ENCODE results near the gene PPWD1. TPM values are rescaled to one million over a fixed set of nuclear protein-coding genes. Genes with fewer than 3 reads are reported as not detected.

Gene PPWD1
- total RNA-seq, result 10 to 100 TPM; 54.0 to 57.5 TPM

DNA sequence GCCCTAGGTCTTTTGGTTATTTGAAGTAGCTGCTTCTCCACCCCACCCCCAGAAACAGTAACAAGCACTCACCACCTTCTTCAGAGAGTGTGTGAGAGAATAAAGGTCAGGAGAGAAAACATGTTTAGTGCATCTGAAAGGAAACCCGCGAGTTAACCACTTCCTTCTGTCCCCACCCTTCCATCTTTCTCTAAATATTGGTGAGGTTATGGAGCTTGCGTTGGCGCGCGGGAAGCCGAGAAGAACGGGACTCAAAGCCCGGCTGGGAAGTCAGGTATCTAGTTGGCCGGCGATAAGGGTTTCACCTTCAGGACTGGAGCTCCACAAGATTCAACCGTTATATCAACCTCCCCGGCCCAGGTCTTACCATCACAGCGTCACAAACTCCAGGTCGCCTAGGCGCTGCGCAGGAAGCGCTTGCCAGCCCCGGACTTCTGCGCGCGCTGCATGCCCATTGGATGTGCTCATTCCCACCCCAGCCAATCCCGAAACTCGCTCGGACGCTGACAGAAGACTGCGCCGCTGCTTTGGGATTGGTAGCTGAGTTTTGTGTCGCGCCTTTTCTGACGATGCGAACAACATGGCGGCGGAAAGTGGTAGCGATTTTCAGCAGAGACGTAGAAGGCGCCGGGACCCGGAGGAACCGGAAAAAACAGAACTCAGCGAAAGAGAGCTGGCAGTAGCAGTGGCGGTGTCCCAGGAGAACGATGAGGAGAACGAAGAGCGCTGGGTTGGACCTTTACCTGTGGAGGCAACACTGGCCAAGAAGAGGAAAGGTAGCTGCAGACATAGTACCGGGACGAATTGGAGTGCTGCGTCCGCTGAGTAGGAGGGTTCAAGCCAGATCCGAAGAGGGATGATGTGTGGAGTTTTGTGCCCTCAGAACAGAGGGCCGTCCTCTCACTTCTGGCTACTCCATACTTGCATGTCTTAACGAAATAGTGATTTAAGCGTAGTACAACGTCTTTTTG, at the start of gene PPWD1, which contains the start of gene CENPK:
TSS of gene PPWD1 (plus strand) at position 566 of the 971 bp plus-strand sequence. CDS start at position 581, 15 bp downstream.
TSS of gene CENPK (minus strand) at position 438 of the 971 bp plus-strand sequence. CDS start 8,261 bp downstream, outside the sequence.
- Mint-ChIP-seq H3K4me3 (peak within 1 kb of the TSS; percentile 94), H3K27me3 (no peaks in the 10 kb centered on the region), H3K36me3 (ENCODE audit: low read depth) (peaks cover 85% of the 10 kb centered on the region), H3K4me1 (peaks cover 16% of the 10 kb centered on the region), H3K27ac (peak within 1 kb of the TSS; percentile 97), H3K9me3 (no peaks in the 10 kb centered on the region)
- peak; percentile 100 for ATAC-seq (replicated peaks)

DNA sequence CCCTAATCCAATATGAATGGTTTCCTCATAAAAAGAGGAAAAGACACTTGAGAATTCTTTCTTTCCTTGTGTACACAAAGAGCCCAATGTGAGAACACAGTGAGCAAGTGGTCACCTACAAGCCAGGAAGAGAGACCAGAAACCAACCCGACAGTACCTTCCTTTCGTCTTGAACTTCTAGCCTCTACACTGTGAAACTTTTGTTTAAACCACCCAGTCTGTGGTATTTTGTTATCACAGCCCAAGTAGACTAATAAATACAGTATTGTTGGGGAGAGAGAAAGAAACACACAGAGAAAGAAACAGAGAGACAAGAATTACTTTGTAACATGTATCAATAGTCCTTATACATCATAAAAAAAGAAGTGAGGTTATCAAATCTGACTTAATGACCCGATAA, 37.4 kb upstream of the PPWD1 start:
- H3K36me3 Mint-ChIP-seq (ENCODE audit: low read depth), result peaks cover 52% of the 10 kb centered on the region
- no peak overlapping the region for H3K4me3 Mint-ChIP-seq
- no peaks in the 10 kb centered on the region for H3K4me1 Mint-ChIP-seq
- no peak overlapping the region for H3K27ac Mint-ChIP-seq
- ATAC-seq (replicated peaks), result no peak
- H3K9me3 Mint-ChIP-seq, result no peaks in the 10 kb centered on the region
- no peaks in the 10 kb centered on the region for H3K27me3 Mint-ChIP-seq

DNA sequence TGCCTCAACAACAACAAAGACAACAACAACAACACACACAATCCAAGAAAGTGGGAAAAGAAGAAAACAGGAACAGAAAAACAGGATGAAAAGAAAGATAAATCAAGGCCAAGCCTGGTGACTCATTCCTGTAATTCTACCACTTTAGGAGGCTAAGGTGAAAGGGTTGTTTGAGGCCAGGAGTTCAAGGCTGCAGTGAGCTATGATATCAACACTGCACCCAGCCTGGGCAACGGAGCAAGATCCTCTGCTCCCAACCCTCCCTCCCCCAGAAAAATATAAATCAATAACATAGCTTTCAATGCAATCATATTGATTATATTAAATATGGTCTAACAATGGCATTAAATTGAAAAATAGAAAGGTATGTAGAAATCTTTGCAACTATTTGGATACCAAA, 32.2 kb upstream of the PPWD1 start:
- no peaks in the 10 kb centered on the region for H3K27me3 Mint-ChIP-seq
- H3K4me1 Mint-ChIP-seq, result no peaks in the 10 kb centered on the region
- H3K9me3 Mint-ChIP-seq, result no peaks in the 10 kb centered on the region
- no peak overlapping the region for H3K27ac Mint-ChIP-seq
- ATAC-seq (replicated peaks), result no peak
- peaks cover 22% of the 10 kb centered on the region for H3K36me3 Mint-ChIP-seq (ENCODE audit: low read depth)
- no peak overlapping the region for H3K4me3 Mint-ChIP-seq

DNA sequence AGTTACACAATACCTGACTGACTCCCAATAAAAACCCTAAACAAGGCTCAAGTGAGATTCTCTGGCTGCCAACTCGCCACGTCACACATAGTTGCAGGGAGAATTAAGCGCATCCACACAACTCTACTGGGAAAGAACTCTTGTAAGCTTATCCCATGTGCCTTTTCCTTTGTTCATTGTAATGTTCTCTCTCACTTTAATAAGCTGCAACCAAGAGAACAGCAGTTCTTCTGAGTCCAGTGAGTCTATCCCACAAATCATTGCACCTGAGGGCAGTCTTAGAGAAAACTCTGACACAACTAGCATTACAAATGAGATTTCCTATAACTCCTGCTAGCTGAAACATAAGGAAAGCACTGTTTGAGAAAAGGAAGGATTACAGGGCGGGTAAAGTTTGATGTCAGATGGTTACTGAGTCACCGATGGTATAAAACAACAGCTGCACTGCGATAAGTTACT, 27.5 kb upstream of the PPWD1 start:
- no peak overlapping the region for H3K27ac Mint-ChIP-seq
- no peak overlapping the region for H3K4me3 Mint-ChIP-seq
- no peaks in the 10 kb centered on the region for H3K27me3 Mint-ChIP-seq
- H3K36me3 Mint-ChIP-seq (ENCODE audit: low read depth), result peaks cover 25% of the 10 kb centered on the region
- ATAC-seq (replicated peaks), result no peak
- no peaks in the 10 kb centered on the region for H3K9me3 Mint-ChIP-seq
- H3K4me1 Mint-ChIP-seq, result no peaks in the 10 kb centered on the region

DNA sequence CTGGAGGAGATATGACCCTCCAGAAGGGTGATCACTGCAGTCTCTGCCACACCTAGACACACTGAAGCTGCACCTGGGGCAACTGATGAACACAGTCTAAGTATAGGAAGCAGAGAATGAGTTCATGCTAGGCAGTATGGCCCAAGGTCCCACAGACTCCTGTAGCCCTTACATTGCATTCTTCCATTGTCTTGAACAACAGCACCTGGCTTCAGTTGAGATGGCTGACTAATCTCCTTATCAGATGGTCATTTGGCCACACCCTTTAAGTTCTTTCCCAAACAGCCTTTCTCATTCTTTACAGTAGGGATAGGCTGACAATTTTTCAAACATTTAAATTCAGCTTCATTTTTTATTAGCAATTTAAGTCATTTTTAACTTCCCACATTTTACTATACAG, 23.3 kb upstream of the PPWD1 start:
- no peaks in the 10 kb centered on the region for H3K9me3 Mint-ChIP-seq
- ATAC-seq (replicated peaks), result no peak
- peaks cover 62% of the 10 kb centered on the region for H3K36me3 Mint-ChIP-seq (ENCODE audit: low read depth)
- H3K27ac Mint-ChIP-seq, result no peak overlapping the region
- H3K4me3 Mint-ChIP-seq, result no peak overlapping the region
- H3K27me3 Mint-ChIP-seq, result no peaks in the 10 kb centered on the region
- H3K4me1 Mint-ChIP-seq, result no peaks in the 10 kb centered on the region

DNA sequence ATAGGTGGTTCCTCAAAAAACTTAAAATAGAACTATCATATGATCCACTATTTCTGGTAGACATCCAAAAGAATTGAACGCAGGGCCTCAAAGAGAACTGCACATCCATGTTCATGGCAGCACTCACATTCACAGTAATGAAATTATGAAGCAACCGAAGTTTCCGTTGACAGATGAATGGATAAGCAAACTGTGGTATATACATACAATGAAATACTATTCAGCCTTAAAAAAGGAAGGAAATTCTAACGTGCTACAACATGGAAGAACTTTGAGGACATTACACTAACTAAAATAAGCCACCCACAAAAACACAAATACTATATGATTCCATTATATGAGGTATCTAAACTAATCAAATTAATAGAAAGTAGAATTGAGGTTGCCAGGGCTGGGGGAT, 18.6 kb upstream of the PPWD1 start:
- Mint-ChIP-seq H3K9me3 (no peaks in the 10 kb centered on the region), H3K4me3 (no peak overlapping the region), H3K4me1 (peaks cover 9% of the 10 kb centered on the region), H3K27me3 (no peaks in the 10 kb centered on the region), H3K36me3 (ENCODE audit: low read depth) (peaks cover 81% of the 10 kb centered on the region), H3K27ac (no peak overlapping the region)
- ATAC-seq (replicated peaks), result no peak

DNA sequence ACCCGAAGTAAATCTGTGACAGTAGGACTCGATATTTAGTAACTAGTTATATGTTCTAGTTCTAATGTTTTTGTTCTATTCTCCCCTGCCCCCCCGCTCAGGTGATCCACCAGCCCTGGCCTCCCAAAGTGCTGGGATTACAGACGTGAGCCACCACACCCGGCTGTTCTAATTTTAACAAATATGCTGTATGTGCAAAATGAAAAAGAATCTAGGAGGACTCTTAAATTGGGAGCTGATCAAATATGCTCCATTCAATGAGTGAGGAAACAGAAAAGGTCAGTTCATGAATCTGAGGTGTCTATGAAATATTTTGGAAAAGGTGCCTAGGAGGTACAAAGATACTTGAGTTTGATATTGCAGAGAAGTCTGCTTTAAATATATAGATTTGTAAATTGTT, 17.0 kb upstream of the PPWD1 start:
- no peaks in the 10 kb centered on the region for H3K27me3 Mint-ChIP-seq
- H3K4me3 Mint-ChIP-seq, result no peak overlapping the region
- ATAC-seq (replicated peaks), result no peak
- H3K4me1 Mint-ChIP-seq, result peaks cover 9% of the 10 kb centered on the region
- H3K27ac Mint-ChIP-seq, result no peak overlapping the region
- peaks cover 88% of the 10 kb centered on the region for H3K36me3 Mint-ChIP-seq (ENCODE audit: low read depth)
- no peaks in the 10 kb centered on the region for H3K9me3 Mint-ChIP-seq

DNA sequence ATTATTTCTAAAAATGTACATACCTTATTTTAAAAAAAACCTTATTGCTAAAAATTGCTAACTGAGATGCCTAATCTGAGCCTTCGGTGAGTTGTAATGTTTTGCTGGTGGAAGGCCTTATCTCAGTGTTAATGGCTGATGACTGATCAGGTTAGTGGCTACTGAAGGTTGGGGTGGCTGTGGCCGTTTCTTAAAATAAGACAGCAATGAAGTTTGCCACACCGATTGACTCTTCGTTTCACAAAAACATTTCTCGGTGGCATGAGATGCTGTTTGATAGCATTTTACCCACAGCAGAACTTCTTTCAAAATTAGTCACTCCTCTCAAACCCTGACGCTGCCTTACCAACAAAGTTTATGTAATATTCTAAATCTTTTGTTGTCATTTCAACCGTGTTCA, 14.8 kb upstream of the PPWD1 start:
- Mint-ChIP-seq H3K36me3 (ENCODE audit: low read depth) (peaks cover 88% of the 10 kb centered on the region), H3K9me3 (no peaks in the 10 kb centered on the region), H3K27me3 (no peaks in the 10 kb centered on the region), H3K4me1 (peaks cover 9% of the 10 kb centered on the region), H3K4me3 (no peak overlapping the region), H3K27ac (no peak overlapping the region)
- peak; percentile 71 for ATAC-seq (replicated peaks)

DNA sequence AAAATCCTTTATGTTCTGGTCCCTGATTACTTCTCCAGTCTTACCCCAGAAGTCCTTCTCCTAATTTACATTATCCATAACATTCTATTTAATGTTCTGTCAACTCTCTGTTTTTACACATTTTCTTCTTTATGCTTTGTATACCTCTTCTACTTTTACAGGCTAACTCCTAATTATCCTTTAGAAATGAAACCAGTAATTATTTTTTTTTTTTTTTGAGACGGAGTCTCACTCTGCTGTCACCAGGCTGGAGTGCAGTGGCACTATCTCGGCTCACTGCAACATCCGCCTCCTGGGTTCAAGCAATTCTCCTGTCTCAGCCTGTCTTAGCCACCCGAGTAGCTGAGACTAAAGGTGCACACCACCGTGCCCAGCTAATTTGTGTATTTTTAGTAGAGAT, 9.2 kb upstream of the PPWD1 start:
- H3K36me3 Mint-ChIP-seq (ENCODE audit: low read depth), result peaks cover 86% of the 10 kb centered on the region
- H3K4me1 Mint-ChIP-seq, result peaks cover 7% of the 10 kb centered on the region
- H3K27me3 Mint-ChIP-seq, result no peaks in the 10 kb centered on the region
- no peak overlapping the region for H3K4me3 Mint-ChIP-seq
- ATAC-seq (replicated peaks), result no peak
- no peak overlapping the region for H3K27ac Mint-ChIP-seq
- H3K9me3 Mint-ChIP-seq, result no peaks in the 10 kb centered on the region

DNA sequence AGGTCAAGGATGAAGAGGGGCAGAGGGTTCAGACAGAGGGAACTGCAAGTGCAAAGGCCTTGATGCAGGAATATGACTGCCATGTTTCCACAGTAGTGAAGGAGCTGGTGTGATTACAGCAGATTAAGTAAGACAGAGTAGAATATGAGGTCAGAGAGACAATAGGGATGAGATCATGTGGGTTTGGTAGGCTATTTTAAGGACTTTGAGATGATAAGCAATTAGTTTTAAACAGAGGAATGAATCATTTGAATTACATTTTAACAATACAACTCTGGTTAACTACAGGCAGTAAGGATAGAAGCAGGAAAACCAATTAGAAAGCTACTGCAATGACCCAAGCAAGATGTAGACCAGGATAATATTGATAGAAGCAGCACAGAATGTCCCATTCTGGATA, 7.8 kb upstream of the PPWD1 start:
- Mint-ChIP-seq H3K27me3 (no peaks in the 10 kb centered on the region), H3K36me3 (ENCODE audit: low read depth) (peaks cover 86% of the 10 kb centered on the region), H3K27ac (no peak overlapping the region), H3K4me3 (no peak overlapping the region), H3K9me3 (no peaks in the 10 kb centered on the region), H3K4me1 (peaks cover 7% of the 10 kb centered on the region)
- ATAC-seq (replicated peaks), result no peak

DNA sequence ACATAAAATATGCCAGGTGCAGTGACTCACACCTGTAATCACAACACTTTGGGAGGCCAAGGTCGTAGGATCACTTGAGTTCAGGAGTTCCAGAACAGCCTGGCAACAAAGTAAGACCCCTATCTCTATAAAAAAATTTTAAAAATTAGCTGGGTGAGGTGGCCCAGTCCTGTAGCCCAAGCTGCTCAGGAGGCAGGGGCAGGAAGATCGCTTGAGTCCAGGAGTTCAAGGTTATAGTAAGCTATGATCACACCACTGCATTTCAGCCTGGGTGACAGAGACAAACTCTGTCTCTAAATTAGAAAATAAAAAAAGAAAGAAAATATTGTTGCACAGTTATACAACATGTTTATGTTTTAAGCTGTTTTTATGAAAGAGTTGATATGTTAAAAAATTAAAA, 6.9 kb upstream of the PPWD1 start:
- Mint-ChIP-seq H3K27me3 (no peaks in the 10 kb centered on the region), H3K4me3 (no peak overlapping the region), H3K36me3 (ENCODE audit: low read depth) (peaks cover 81% of the 10 kb centered on the region), H3K27ac (no peak overlapping the region), H3K4me1 (peaks cover 7% of the 10 kb centered on the region), H3K9me3 (no peaks in the 10 kb centered on the region)
- no peak for ATAC-seq (replicated peaks)

DNA sequence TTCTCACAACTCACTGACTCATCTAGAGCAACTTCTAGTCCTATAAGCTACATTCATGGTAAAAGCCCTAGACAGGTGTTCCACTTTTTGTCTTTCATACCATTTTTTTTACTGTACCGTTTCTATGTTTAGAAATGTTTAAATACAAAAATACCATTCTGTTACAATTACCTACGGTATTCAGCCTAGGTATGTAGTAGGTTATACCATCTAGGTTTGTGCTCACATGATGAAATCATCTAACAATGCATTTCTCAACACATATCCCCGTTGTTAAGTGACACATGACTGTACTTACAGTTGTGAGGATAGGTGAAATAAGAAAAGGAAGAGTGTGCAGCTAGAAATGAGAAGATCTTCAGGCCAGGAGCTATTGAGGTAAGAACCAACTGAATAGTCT, 6.4 kb upstream of the PPWD1 start:
- Mint-ChIP-seq H3K27ac (no peak overlapping the region), H3K27me3 (no peaks in the 10 kb centered on the region), H3K4me3 (no peak overlapping the region), H3K36me3 (ENCODE audit: low read depth) (peaks cover 78% of the 10 kb centered on the region), H3K4me1 (peaks cover 7% of the 10 kb centered on the region), H3K9me3 (no peaks in the 10 kb centered on the region)
- ATAC-seq (replicated peaks), result no peak

DNA sequence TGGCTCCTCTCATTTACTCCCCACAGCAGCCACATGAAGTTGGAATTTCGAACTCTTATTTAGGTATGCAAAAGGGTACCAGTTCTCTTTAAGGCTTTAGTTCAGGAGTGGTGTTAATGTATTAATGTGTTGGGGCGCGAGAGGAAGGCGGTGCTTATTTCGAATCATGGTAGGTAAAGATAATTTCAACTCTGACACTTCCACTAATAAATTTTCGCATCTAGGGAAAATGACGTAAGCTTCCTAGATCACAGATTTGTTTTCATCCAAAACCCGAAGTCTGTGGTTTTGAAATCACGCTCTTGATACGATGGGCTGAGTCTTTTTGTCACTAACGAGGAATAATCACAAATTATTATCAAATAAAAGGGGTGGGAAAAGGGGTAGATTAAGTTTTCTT, 681 bp downstream of the PPWD1 start:
- no peak for ATAC-seq (replicated peaks)
- Mint-ChIP-seq H3K4me1 (peaks cover 20% of the 10 kb centered on the region), H3K4me3 (peak overlapping the region; percentile 94), H3K27ac (peak overlapping the region; percentile 97), H3K9me3 (no peaks in the 10 kb centered on the region), H3K27me3 (no peaks in the 10 kb centered on the region), H3K36me3 (ENCODE audit: low read depth) (peaks cover 85% of the 10 kb centered on the region)

DNA sequence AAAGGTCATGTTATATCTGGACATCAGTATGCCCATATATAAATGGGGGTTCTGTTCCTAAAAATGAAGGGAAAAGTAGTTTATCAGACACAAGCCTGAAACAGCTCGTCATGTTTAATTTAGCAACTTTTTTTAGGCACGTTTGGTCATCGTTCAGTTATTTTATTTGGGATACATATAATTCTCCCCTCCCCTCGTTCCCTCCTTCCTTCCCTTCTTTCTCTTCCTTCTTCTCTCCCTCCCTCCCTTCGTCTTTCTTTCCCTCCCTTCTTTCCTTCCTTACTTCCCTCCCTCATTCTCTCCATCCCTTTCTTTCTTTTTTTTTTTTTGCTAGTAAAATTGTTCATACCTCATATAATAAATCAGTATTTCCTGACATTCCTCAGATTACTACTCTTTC, 3.4 kb downstream of the PPWD1 start:
- H3K27ac Mint-ChIP-seq, result peak overlapping the region; percentile 45
- ATAC-seq (replicated peaks), result no peak
- H3K36me3 Mint-ChIP-seq (ENCODE audit: low read depth), result peaks cover 80% of the 10 kb centered on the region
- H3K27me3 Mint-ChIP-seq, result no peaks in the 10 kb centered on the region
- H3K4me3 Mint-ChIP-seq, result no peak overlapping the region
- H3K9me3 Mint-ChIP-seq, result no peaks in the 10 kb centered on the region
- H3K4me1 Mint-ChIP-seq, result peaks cover 20% of the 10 kb centered on the region

DNA sequence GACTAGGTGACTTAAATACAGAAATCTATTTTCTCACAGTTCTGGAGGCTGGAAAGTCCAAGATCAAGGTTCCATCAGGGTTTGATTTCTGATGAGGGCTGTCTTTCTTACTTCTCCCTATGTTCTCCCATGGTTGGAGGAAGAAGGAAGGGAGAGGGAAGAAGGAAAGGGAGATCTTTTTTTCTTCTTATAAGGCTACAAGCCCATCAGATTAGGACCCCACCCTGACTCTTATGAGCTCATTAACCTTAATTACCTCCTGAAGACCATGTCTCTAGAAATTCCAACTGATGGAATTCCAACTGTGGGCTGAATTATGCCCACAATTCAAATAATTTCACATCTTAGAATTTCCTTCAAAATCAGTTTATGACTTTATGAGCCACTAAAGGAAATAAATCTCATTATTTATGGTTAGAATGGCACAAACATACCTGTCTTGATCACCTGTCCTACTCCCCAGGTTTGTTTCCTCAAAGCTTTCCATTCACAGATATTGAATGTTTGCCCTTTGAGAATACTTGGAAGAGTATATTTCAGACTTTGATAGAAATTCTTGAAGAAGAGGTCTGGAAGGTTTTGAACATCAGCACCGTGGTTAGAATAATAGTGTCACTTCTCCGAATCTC, 7.6 kb downstream of the PPWD1 start:
- H3K4me1 Mint-ChIP-seq, result peaks cover 9% of the 10 kb centered on the region
- peaks cover 87% of the 10 kb centered on the region for H3K36me3 Mint-ChIP-seq (ENCODE audit: low read depth)
- H3K27ac Mint-ChIP-seq, result no peak overlapping the region
- no peak for ATAC-seq (replicated peaks)
- H3K27me3 Mint-ChIP-seq, result no peaks in the 10 kb centered on the region
- H3K9me3 Mint-ChIP-seq, result no peaks in the 10 kb centered on the region
- no peak overlapping the region for H3K4me3 Mint-ChIP-seq

Measured in activated T-helper 17 cell treated with anti-CD3 and anti-CD28 coated beads, Interleukin-2, amount 50 U/mL, for 72 hours (primary cell).